ENCODE measurements around the gene RBP4.

- TF ChIP-seq POLR2A (IDR thresholded peaks at IDR 0.05): no peak
- no peak for TF ChIP-seq CTCF (IDR thresholded peaks at IDR 0.05)
- no peak for TF ChIP-seq POLR2AphosphoS5 (IDR thresholded peaks at IDR 0.05; ENCODE audit: insufficient read depth in 1 of 2, low read depth in 1 of 2)
Observed at GRCh38 chr10:93599778-93600177, 1.3 kb downstream of the RBP4 start.
